ENCODE results near the gene MECP2. TPM values are rescaled to one million over a fixed set of nuclear protein-coding genes. Genes with fewer than 3 reads are reported as not detected.
A peak's percentile ranks its signal among the peaks of the same experiment; 100 is the strongest.

Gene MECP2
- total and polyA plus RNA-seq, 2 of the 13 experiments (the other 11 are each of a cell fraction or from before 2014, with no cell fraction given), result 7.9 to 18.1 TPM

- TF ChIP-seq BCL6 (CRISPR knock-in tag; IDR thresholded peaks at IDR 0.05) (peak; percentile 52; the same call in 1 of the 2 replicates), KDM5B (CRISPR knock-in tag; IDR thresholded peaks at IDR 0.05; ENCODE audit: borderline replicate concordance) (peak; percentile 40; the same call in 1 of the 2 replicates), HMGA1 (CRISPR knock-in tag; conservative IDR thresholded peaks at IDR 0.05) (no peak), ZHX2 (IDR thresholded peaks at IDR 0.05; ENCODE audit: low read depth) (no peak), ZHX2 (CRISPR knock-in tag; IDR thresholded peaks at IDR 0.05; ENCODE audit: borderline replicate concordance) (no peak), GABPB1 (CRISPR knock-in tag; IDR thresholded peaks at IDR 0.05) (peak; percentile 43; the same call in 1 of the 2 replicates), CCDC6 (CRISPR knock-in tag; IDR thresholded peaks at IDR 0.05) (0 out of 2 replicates have a peak, but pooled peaks have one; percentile 31), XRCC5 (optimal IDR thresholded peaks at IDR 0.05; ENCODE audit: low read length) (peak; percentile 77), JUND (CRISPR knock-in tag; IDR thresholded peaks at IDR 0.05) (no peak), CREBL2 (CRISPR knock-in tag; IDR thresholded peaks at IDR 0.05; ENCODE audit: borderline replicate concordance) (no peak), CTCF (CRISPR knock-in tag; IDR thresholded peaks at IDR 0.05) (peak; percentile 76), STAG1 (CRISPR knock-in tag; IDR thresholded peaks at IDR 0.05) (peak; percentile 50), IRX3 (CRISPR knock-in tag; IDR thresholded peaks at IDR 0.05; ENCODE audit: borderline replicate concordance, low read depth) (no peak), ZNF660 (CRISPR knock-in tag; IDR thresholded peaks at IDR 0.05; ENCODE audit: borderline replicate concordance, low read depth) (no peak), KDM2A (CRISPR knock-in tag; IDR thresholded peaks at IDR 0.05; ENCODE audit: borderline replicate concordance, low read depth) (peak; percentile 73; the same call in 1 of the 2 replicates)
- TF ChIP-seq, protein P1, sequence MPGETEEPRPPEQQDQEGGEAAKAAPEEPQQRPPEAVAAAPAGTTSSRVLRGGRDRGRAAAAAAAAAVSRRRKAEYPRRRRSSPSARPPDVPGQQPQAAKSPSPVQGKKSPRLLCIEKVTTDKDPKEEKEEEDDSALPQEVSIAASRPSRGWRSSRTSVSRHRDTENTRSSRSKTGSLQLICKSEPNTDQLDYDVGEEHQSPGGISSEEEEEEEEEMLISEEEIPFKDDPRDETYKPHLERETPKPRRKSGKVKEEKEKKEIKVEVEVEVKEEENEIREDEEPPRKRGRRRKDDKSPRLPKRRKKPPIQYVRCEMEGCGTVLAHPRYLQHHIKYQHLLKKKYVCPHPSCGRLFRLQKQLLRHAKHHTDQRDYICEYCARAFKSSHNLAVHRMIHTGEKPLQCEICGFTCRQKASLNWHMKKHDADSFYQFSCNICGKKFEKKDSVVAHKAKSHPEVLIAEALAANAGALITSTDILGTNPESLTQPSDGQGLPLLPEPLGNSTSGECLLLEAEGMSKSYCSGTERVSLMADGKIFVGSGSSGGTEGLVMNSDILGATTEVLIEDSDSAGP (CRISPR knock-in tag; IDR thresholded peaks at IDR 0.05; ENCODE audit: borderline replicate concordance), result peak; percentile 30; the same call in 1 of the 2 replicates
- TF ChIP-seq, protein P2, sequence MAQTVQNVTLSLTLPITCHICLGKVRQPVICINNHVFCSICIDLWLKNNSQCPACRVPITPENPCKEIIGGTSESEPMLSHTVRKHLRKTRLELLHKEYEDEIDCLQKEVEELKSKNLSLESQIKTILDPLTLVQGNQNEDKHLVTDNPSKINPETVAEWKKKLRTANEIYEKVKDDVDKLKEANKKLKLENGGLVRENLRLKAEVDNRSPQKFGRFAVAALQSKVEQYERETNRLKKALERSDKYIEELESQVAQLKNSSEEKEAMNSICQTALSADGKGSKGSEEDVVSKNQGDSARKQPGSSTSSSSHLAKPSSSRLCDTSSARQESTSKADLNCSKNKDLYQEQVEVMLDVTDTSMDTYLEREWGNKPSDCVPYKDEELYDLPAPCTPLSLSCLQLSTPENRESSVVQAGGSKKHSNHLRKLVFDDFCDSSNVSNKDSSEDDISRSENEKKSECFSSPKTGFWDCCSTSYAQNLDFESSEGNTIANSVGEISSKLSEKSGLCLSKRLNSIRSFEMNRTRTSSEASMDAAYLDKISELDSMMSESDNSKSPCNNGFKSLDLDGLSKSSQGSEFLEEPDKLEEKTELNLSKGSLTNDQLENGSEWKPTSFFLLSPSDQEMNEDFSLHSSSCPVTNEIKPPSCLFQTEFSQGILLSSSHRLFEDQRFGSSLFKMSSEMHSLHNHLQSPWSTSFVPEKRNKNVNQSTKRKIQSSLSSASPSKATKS (CRISPR knock-in tag; IDR thresholded peaks at IDR 0.05), result no peak
Measured at GRCh38 chrX:154136627-154137161, 39.2 kb upstream of the MECP2 start (continued).
